K562 (cell line): ENCODE measurements around the gene RPS8. TPM values are rescaled to one million over a fixed set of nuclear protein-coding genes. Genes with fewer than 3 reads are reported as not detected.

Source experiments
- CCNT2 ChIP-seq: IDR thresholded peaks from 2 replicates; pipeline ENCODE4 v1.6.1; 2011; ENCODE audit warnings: borderline replicate concordance, low read depth, mild to moderate bottlenecking, moderate library complexity, mixed read lengths, low read length; ENCODE audit not compliant: insufficient read length; ENCODE audit errors: extremely low read depth
- DDX20 ChIP-seq: fragments of 450-650 bp; IDR thresholded peaks from 2 replicates; pipeline ENCODE4 v1.6.1; 2016; ENCODE audit warnings: missing genetic modification characterization, low read depth, mild to moderate bottlenecking, missing compliant biosample characterization, moderate library complexity
- EGR1 ChIP-seq: fragments of 450-650 bp; conservative IDR thresholded peaks from 2 replicates; pipeline ENCODE4 v1.6.1; 2017; ENCODE audit warnings: mild to moderate bottlenecking
- ELF4 ChIP-seq: fragments of 450-650 bp; formaldehyde crosslinking; IDR thresholded peaks from 2 replicates; pipeline ENCODE4 v1.4.0; 2022; ENCODE audit warnings: missing genetic modification characterization
- MXI1 ChIP-seq: IDR thresholded peaks from 2 replicates; pipeline ENCODE4 v1.6.1; 2011; ENCODE audit warnings: low read depth, mild to moderate bottlenecking, improper control_type of control experiment, low read length
- NFIX ChIP-seq: fragments of 250-450 bp; sonication (Bioruptor Pico); IDR thresholded peaks from 2 replicates; pipeline ENCODE4 v1.4.0; 2020; ENCODE audit warnings: low read depth, mild to moderate bottlenecking, moderate library complexity
- NRF1 ChIP-seq, 2 experiments: fragments of 450-650 bp; IDR thresholded peaks in 1 of 2; conservative IDR thresholded peaks in 1 of 2; 2 replicates each; pipeline ENCODE4 v1.6.1; 2014; ENCODE audit warnings: mild to moderate bottlenecking in 2 of 2
- PHF8 ChIP-seq: fragments of 200-600 bp; sonication (generic); IDR thresholded peaks from 2 replicates; pipeline ENCODE4 v1.6.1; 2012; ENCODE audit warnings: mixed run types, mild to moderate bottlenecking, inconsistent platforms, low read length, moderate library complexity, borderline replicate concordance
- SLC30A9 ChIP-seq: fragments of 250-450 bp; sonication (Bioruptor Pico); IDR thresholded peaks from 2 replicates; pipeline ENCODE4 v1.8.0; 2022; ENCODE audit warnings: mild to moderate bottlenecking, moderate library complexity
- SPI1 ChIP-seq: IDR thresholded peaks from 2 replicates; pipeline ENCODE4 v1.6.1; 2011; ENCODE audit warnings: low read depth, low read length, control low read depth, borderline replicate concordance
- TCF3 ChIP-seq: sonication (generic); formaldehyde crosslinking; IDR thresholded peaks from 2 replicates; pipeline ENCODE4 v1.4.0; 2020; ENCODE audit warnings: mild to moderate bottlenecking, missing genetic modification reagents
- ZBTB7A ChIP-seq: IDR thresholded peaks from 2 replicates; pipeline ENCODE4 v1.6.1; 2011; ENCODE audit warnings: low read depth, mild to moderate bottlenecking, low read length, moderate library complexity, borderline replicate concordance; ENCODE audit not compliant: control insufficient read depth
- polyA plus RNA-seq, 8 experiments: library from polyadenylated mRNA; depleted of rRNA in 4 of 8; stranded (reverse) in 5 of 8; unstranded in 3 of 8; fragments of >200 nt; fragmentation: Nextera tagmentation in 2 of 8; fragmentation: Illumina TruSeq in 1 of 8; extraction: Ambion mirVana in 2 of 8; extraction: Trizol in 1 of 8; gene quantifications; 2 replicates each; pipeline versions ENCODE4 v1.2.1 to v1.2.3, GENCODE V29; 2011 to 2014; ENCODE audit warnings: inconsistent platforms in 1 of 8, missing spikeins in 1 of 8
- total RNA-seq, 7 experiments: library from RNA; depleted of rRNA in 6 of 7; stranded (reverse); fragments of >200 nt in 6 of 7; fragmentation: Illumina TruSeq in 2 of 7; extraction: Trizol in 2 of 7; gene quantifications; 2 replicates each; pipeline versions ENCODE4 v1.2.1 to v1.2.3, GENCODE V29; 2011 to 2021; ENCODE audit warnings: low replicate concordance in 1 of 7
- TF ChIP-seq, protein P1 (sequence below): fragments of 450-650 bp; formaldehyde crosslinking; IDR thresholded peaks from 2 replicates; pipeline ENCODE4 v1.4.0; 2022; ENCODE audit warnings: missing genetic modification characterization
- TF ChIP-seq, protein P2 (sequence below): fragments of 450-650 bp; IDR thresholded peaks from 2 replicates; pipeline ENCODE4 v1.6.1; 2017; ENCODE audit warnings: antibody characterized with exemption, mild to moderate bottlenecking
- TF ChIP-seq, protein P3 (sequence below): sonication (generic); formaldehyde crosslinking; IDR thresholded peaks from 2 replicates; pipeline ENCODE4 v1.8.1; 2023; ENCODE audit warnings: mild to moderate bottlenecking, missing genetic modification reagents, moderate library complexity
- TF ChIP-seq, protein P4 (sequence below), 3 experiments: fragments of 200-800 bp in 1 of 3; sonication (Bioruptor generic) in 1 of 3; sonication (generic) in 1 of 3; formaldehyde crosslinking in 1 of 3; IDR thresholded peaks; 2 replicates each; pipeline versions ENCODE4 v1.6.1 to v1.8.0; 2016 to 2022; ENCODE audit warnings: mild to moderate bottlenecking in 2 of 3, missing compliant biosample characterization in 2 of 3, missing genetic modification characterization in 2 of 3, missing genetic modification reagents in 1 of 3
- TF ChIP-seq, protein P5 (sequence below): fragments of 450-650 bp; IDR thresholded peaks from 2 replicates; pipeline ENCODE4 v1.6.1; 2016

The RPS8 gene
- total and polyA plus RNA-seq, 9 of the 15 experiments (the other 6 are each of a cell fraction or from before 2014, with no cell fraction given), result 2,431 to 4,168 (median 3,109) TPM

DNA sequence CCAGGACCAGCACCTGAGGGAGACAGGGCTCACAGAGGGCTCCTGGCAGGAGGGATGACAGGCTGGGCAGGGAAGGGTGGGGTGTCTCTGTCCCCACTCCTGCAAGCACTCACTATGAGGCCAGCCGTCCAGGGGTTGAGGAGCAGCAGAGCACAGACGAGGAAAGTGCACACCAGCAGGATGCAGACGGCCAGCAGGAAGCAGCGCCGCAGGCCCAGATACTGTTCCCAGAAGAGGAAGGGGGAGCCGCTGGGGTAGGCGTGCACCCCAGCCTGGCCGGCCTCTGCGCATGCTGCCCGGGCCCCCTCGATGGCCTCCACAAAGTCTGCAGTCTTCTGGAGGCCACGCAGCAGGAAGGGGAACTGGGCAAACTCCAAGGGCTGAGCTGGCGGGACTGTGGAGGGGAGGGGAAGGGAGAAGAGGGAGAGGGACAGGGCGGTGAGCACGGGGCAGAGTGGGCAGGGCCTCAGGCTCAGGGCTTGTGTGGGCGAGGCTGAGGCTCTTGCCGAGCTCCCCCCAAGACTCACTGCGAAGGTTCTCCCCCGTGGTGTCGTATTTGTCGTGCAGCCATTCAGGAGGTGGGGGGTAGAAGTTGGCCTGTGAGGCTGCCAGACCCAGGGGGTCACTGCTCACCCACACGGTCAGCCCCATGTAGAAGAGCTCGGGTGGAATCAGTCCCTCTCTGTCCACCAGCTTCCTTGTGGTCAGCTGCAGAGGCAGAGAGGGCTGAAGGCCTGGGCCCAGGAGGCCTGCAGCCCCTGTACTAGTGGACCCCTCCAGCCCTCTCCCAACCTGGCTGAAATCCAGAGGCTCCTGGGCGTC, 51.2 kb downstream of the RPS8 start (continued):
- TF ChIP-seq CCNT2, result no peak
- no peak for TF ChIP-seq DDX20 (tag)
- peak; percentile 14; the same call in 1 of the 2 replicates for TF ChIP-seq ZBTB7A
- TF ChIP-seq SPI1, result peak; percentile 50; the same call in 1 of the 2 replicates
- no peak for TF ChIP-seq ELF4 (CRISPR knock-in tag)
- TF ChIP-seq TCF3 (CRISPR knock-in tag), result no peak
- TF ChIP-seq EGR1, result peak; percentile 81
- TF ChIP-seq, protein P1, sequence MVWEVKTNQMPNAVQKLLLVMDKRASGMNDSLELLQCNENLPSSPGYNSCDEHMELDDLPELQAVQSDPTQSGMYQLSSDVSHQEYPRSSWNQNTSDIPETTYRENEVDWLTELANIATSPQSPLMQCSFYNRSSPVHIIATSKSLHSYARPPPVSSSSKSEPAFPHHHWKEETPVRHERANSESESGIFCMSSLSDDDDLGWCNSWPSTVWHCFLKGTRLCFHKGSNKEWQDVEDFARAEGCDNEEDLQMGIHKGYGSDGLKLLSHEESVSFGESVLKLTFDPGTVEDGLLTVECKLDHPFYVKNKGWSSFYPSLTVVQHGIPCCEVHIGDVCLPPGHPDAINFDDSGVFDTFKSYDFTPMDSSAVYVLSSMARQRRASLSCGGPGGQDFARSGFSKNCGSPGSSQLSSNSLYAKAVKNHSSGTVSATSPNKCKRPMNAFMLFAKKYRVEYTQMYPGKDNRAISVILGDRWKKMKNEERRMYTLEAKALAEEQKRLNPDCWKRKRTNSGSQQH (CRISPR knock-in tag), result no peak
- TF ChIP-seq, protein P2, sequence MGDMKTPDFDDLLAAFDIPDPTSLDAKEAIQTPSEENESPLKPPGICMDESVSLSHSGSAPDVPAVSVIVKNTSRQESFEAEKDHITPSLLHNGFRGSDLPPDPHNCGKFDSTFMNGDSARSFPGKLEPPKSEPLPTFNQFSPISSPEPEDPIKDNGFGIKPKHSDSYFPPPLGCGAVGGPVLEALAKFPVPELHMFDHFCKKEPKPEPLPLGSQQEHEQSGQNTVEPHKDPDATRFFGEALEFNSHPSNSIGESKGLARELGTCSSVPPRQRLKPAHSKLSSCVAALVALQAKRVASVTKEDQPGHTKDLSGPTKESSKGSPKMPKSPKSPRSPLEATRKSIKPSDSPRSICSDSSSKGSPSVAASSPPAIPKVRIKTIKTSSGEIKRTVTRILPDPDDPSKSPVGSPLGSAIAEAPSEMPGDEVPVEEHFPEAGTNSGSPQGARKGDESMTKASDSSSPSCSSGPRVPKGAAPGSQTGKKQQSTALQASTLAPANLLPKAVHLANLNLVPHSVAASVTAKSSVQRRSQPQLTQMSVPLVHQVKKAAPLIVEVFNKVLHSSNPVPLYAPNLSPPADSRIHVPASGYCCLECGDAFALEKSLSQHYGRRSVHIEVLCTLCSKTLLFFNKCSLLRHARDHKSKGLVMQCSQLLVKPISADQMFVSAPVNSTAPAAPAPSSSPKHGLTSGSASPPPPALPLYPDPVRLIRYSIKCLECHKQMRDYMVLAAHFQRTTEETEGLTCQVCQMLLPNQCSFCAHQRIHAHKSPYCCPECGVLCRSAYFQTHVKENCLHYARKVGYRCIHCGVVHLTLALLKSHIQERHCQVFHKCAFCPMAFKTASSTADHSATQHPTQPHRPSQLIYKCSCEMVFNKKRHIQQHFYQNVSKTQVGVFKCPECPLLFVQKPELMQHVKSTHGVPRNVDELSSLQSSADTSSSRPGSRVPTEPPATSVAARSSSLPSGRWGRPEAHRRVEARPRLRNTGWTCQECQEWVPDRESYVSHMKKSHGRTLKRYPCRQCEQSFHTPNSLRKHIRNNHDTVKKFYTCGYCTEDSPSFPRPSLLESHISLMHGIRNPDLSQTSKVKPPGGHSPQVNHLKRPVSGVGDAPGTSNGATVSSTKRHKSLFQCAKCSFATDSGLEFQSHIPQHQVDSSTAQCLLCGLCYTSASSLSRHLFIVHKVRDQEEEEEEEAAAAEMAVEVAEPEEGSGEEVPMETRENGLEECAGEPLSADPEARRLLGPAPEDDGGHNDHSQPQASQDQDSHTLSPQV, result peak; percentile 47; the same call in 1 of the 2 replicates
- TF ChIP-seq, protein P3, sequence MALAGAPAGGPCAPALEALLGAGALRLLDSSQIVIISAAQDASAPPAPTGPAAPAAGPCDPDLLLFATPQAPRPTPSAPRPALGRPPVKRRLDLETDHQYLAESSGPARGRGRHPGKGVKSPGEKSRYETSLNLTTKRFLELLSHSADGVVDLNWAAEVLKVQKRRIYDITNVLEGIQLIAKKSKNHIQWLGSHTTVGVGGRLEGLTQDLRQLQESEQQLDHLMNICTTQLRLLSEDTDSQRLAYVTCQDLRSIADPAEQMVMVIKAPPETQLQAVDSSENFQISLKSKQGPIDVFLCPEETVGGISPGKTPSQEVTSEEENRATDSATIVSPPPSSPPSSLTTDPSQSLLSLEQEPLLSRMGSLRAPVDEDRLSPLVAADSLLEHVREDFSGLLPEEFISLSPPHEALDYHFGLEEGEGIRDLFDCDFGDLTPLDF, result no peak
- TF ChIP-seq SLC30A9, result no peak
- TF ChIP-seq NFIX, result no peak
- TF ChIP-seq PHF8, result peak; percentile 26; the same call in 1 of the 2 replicates
- TF ChIP-seq MXI1, result no peak
- TF ChIP-seq, protein P4, sequence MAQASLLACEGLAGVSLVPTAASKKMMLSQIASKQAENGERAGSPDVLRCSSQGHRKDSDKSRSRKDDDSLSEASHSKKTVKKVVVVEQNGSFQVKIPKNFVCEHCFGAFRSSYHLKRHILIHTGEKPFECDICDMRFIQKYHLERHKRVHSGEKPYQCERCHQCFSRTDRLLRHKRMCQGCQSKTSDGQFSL (CRISPR knock-in tag; IDR thresholded peaks at IDR 0.05), result 0 out of 2 replicates have a peak, but pooled peaks have one; percentile 19
- TF ChIP-seq, protein P4 (tag; IDR thresholded peaks at IDR 0.05), result no peak
- TF ChIP-seq, protein P5, sequence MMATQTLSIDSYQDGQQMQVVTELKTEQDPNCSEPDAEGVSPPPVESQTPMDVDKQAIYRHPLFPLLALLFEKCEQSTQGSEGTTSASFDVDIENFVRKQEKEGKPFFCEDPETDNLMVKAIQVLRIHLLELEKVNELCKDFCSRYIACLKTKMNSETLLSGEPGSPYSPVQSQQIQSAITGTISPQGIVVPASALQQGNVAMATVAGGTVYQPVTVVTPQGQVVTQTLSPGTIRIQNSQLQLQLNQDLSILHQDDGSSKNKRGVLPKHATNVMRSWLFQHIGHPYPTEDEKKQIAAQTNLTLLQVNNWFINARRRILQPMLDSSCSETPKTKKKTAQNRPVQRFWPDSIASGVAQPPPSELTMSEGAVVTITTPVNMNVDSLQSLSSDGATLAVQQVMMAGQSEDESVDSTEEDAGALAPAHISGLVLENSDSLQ, result no peak
- TF ChIP-seq NRF1 (conservative IDR thresholded peaks at IDR 0.05 in 1 of 2, IDR thresholded peaks at IDR 0.05 in 1 of 2), result peak; percentile 66 to 69
